Osteocyte (in vitro differentiated cells): ENCODE results near the gene FAM110A. TPM values are rescaled to one million over a fixed set of nuclear protein-coding genes. Genes with fewer than 3 reads are reported as not detected.
"Not testable (repeated sequence)": the region's sequence is repeated elsewhere in the genome, so short reads cannot be mapped to it uniquely, and the experiment has no call there.

ENCODE experiments used
- DNase-seq: peaks from one replicate; pipeline ENCODE4 v3.0.0; 2021; ENCODE audit warnings: mixed read lengths; ENCODE audit not compliant: unreplicated experiment; ENCODE audit errors: extremely low spot score
- H3K27ac Mint-ChIP-seq: one replicate; pipeline ENCODE4 v1.8.0; 2021; ENCODE audit warnings: mild to moderate bottlenecking, mixed read lengths; ENCODE audit not compliant: unreplicated experiment
- H3K27me3 Mint-ChIP-seq: one replicate; pipeline ENCODE4 v1.8.0; 2021; ENCODE audit warnings: mixed read lengths; ENCODE audit not compliant: unreplicated experiment
- H3K36me3 Mint-ChIP-seq: one replicate; pipeline ENCODE4 v1.8.0; 2021; ENCODE audit warnings: mixed read lengths; ENCODE audit not compliant: unreplicated experiment
- H3K4me1 Mint-ChIP-seq: one replicate; pipeline ENCODE4 v1.8.0; 2021; ENCODE audit warnings: mixed read lengths; ENCODE audit not compliant: unreplicated experiment
- H3K4me3 Mint-ChIP-seq: one replicate; pipeline ENCODE4 v1.8.0; 2021; ENCODE audit warnings: mild to moderate bottlenecking, moderate library complexity, mixed read lengths; ENCODE audit not compliant: unreplicated experiment
- H3K9me3 Mint-ChIP-seq: one replicate; pipeline ENCODE4 v1.8.0; 2021; ENCODE audit warnings: mixed read lengths; ENCODE audit not compliant: unreplicated experiment
- total RNA-seq: library from RNA; stranded (reverse); gene quantifications from 2 replicates; pipeline ENCODE4 v1.2.1, GENCODE V29; 2021
- TF ChIP-seq, protein P1 (sequence below): fragments of 200-600 bp; sonication (generic); IDR thresholded peaks from 2 replicates; pipeline ENCODE4 v1.5.0; 2021; ENCODE audit warnings: antibody characterized with exemption, mild to moderate bottlenecking, moderate library complexity

The FAM110A gene
- total RNA-seq, 1 donor from 2014 or later, result 2.7 TPM

DNA sequence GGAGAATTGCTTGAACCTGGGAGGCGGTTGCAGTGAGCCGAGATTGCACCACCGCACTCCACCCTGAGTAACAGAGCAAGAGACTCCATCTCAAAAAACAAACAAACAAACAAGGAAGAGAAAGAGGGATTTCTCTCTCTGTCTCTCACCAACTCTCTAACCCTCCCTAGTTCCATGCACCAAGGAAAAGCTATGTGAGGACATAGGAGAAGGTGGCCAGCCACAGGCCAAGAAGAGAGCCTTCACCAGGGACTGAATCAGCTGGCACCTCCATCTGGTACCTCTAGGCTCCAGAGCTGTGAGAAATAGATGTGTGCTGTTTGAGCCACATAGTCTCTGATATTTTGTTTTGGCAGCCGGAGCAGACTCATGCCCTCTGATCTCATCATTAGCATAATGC is 9.0 kb upstream of the FAM110A start:
- TF ChIP-seq, protein P1, sequence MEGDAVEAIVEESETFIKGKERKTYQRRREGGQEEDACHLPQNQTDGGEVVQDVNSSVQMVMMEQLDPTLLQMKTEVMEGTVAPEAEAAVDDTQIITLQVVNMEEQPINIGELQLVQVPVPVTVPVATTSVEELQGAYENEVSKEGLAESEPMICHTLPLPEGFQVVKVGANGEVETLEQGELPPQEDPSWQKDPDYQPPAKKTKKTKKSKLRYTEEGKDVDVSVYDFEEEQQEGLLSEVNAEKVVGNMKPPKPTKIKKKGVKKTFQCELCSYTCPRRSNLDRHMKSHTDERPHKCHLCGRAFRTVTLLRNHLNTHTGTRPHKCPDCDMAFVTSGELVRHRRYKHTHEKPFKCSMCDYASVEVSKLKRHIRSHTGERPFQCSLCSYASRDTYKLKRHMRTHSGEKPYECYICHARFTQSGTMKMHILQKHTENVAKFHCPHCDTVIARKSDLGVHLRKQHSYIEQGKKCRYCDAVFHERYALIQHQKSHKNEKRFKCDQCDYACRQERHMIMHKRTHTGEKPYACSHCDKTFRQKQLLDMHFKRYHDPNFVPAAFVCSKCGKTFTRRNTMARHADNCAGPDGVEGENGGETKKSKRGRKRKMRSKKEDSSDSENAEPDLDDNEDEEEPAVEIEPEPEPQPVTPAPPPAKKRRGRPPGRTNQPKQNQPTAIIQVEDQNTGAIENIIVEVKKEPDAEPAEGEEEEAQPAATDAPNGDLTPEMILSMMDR, result no peak
- no peaks in the 10 kb centered on the region for H3K9me3 Mint-ChIP-seq
- H3K36me3 Mint-ChIP-seq, result no peaks in the 10 kb centered on the region
- no peak for DNase-seq
- H3K27me3 Mint-ChIP-seq, result peaks cover 3% of the 10 kb centered on the region
- H3K4me1 Mint-ChIP-seq, result no peaks in the 10 kb centered on the region
- H3K27ac Mint-ChIP-seq, result no peak overlapping the region
- H3K4me3 Mint-ChIP-seq, result no peak overlapping the region

DNA sequence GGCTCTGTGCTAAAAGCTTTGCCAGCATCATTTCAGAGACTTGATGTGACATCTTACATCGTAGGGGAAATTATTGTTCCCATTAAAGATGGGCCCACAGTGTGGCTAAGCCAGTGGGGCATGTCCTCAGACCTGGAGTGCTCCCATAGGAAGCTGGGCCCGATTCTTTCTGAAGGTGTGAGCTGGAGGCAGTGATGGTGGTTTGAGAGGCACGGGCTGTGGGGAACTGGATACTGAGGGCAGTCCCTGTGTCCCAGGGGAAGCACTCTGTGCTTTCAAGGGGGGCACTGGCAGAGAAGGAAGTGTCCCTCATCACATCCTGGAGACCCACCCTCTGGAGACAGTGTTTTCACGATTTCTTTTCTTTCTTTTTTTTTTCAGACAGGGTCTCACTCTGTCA is 8.6 kb upstream of the FAM110A start:
- no peaks in the 10 kb centered on the region for H3K9me3 Mint-ChIP-seq
- TF ChIP-seq, protein P1, result no peak
- H3K27ac Mint-ChIP-seq, result no peak overlapping the region
- DNase-seq, result no peak
- no peak overlapping the region for H3K4me3 Mint-ChIP-seq
- peaks cover 3% of the 10 kb centered on the region for H3K27me3 Mint-ChIP-seq
- H3K36me3 Mint-ChIP-seq, result no peaks in the 10 kb centered on the region
- no peaks in the 10 kb centered on the region for H3K4me1 Mint-ChIP-seq

DNA sequence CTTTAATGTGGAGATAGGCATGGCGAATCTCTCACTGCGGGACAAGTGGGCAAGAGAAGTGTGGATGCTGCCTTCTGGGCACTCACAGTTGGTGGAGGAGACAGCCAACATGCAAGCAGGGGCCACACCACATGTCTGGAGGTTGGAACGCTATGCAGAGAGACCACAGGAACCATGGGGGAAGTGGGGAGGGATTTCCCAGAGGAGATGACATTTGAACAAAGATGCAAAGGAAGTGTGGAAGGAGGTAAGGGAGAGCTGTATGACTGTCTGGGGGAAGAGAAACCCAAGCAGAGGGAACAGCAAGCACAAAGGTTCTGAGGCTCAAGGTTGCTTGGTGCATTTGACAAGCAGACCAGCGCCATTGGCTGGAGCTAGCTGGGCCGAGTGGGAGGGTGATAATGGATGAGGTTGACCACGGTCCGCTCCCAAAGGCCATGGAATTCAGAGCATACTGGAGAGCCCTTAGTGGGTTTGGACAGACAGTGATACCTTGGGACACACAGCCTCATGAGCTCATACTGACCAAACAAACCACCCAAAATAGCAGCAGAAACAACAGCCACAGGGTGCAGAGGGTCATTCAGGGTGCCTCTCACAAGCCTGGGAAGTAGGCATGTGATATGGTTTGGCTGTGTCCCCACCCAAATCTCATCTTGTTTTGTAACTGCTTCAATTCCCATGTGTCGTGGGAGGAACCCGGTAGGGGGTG is 7.6 kb upstream of the FAM110A start:
- H3K4me3 Mint-ChIP-seq, result no peak overlapping the region
- H3K4me1 Mint-ChIP-seq, result no peaks in the 10 kb centered on the region
- H3K36me3 Mint-ChIP-seq, result no peaks in the 10 kb centered on the region
- no peak overlapping the region for H3K27ac Mint-ChIP-seq
- H3K27me3 Mint-ChIP-seq, result no peaks in the 10 kb centered on the region
- no peaks in the 10 kb centered on the region for H3K9me3 Mint-ChIP-seq
- TF ChIP-seq, protein P1, result no peak
- no peak for DNase-seq

DNA sequence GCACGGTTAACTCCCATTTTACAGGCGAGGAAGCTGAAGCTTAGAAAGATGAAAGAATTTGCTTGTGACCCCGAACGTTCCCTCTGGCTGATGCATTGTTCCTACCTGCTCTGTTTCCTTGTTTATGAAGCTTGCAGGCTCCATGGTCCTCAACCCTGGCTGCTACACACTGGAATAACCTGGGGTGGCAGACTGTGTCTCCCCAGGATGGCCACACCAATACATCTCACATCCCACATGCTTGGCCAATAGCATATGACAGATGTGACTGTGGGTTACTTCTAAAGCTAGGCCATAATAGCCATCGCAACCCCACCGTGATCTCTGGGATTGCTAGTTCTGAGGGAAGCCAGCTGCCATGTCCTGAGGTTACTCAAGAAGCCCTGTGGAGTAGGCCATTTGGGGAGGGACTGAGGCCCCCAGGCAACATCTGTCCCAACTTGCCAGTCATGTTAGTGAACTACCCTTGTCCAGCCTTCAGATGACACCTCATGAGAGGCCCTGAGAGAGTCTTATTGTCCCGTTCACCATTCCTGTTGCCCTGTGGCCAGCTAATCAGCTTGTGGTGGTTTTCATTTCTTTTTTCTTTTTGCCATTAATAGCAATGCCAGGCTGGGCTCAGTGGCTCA is 6.7 kb upstream of the FAM110A start:
- Mint-ChIP-seq H3K27me3 (no peaks in the 10 kb centered on the region), H3K36me3 (no peaks in the 10 kb centered on the region), H3K4me1 (no peaks in the 10 kb centered on the region), H3K9me3 (no peaks in the 10 kb centered on the region), H3K27ac (no peak overlapping the region), H3K4me3 (no peak overlapping the region)
- TF ChIP-seq, protein P1, result no peak
- no peak for DNase-seq

DNA sequence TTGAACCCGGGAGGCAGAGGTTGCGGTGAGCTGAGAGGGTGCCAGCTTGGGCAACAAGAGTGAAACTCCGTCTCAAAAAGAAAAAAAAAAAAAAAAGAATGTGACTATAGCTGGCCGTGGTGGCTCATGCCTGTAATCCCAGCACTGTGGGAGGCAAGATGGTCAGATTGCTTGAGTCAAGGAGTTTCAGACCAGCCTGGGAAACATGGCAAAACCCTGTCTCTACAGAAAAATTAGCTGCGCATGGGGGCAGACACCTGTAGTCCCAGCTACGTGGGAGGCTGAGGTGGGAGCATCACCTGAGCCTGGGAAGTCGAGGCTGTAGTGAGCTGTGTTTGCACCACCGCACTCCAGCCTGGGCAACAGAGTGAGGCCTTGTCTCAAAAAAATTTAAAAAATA is 5.5 kb upstream of the FAM110A start:
- not testable (repeated sequence) for H3K9me3 Mint-ChIP-seq, H3K4me3 Mint-ChIP-seq, H3K4me1 Mint-ChIP-seq, H3K36me3 Mint-ChIP-seq, H3K27ac Mint-ChIP-seq, H3K27me3 Mint-ChIP-seq
- peak; percentile 8 for DNase-seq
